HUES64 (cell line): ENCODE measurements around the gene PFKL.
"Not testable (repeated sequence)": the region's sequence is repeated elsewhere in the genome, so short reads cannot be mapped to it uniquely, and the experiment has no call there.

Experiments
- H3K27ac ChIP-seq: 2 replicates; pipeline ENCODE4 v1.7.0; 2013; ENCODE audit warnings: low read depth, low read length, inconsistent platforms
- H3K27me3 ChIP-seq: 2 replicates; pipeline ENCODE4 v1.6.1; 2013; ENCODE audit warnings: mild to moderate bottlenecking, low read length; ENCODE audit not compliant: insufficient read depth
- H3K36me3 ChIP-seq: 2 replicates; pipeline ENCODE4 v1.6.1; 2013; ENCODE audit warnings: mild to moderate bottlenecking, low read length; ENCODE audit not compliant: insufficient read depth
- H3K4me1 ChIP-seq: 2 replicates; pipeline ENCODE4 v1.6.1; 2013; ENCODE audit warnings: mild to moderate bottlenecking, low read length, moderate library complexity; ENCODE audit not compliant: insufficient read depth
- H3K4me3 ChIP-seq: 2 replicates; pipeline ENCODE4 v1.5.1; 2013; ENCODE audit warnings: mild to moderate bottlenecking, low read length, moderate library complexity
- H3K9ac ChIP-seq: 2 replicates; pipeline ENCODE4 v1.6.1; 2013; ENCODE audit warnings: mild to moderate bottlenecking, low read depth, low read length
- H3K9me3 ChIP-seq: 2 replicates; pipeline ENCODE4 v1.6.1; 2013; ENCODE audit warnings: low read depth, low read length; ENCODE audit not compliant: insufficient read depth
- WGBS: fragments of 150-250, 120-280 bp; methylation state at CpG from one replicate; pipeline ENCODE4 v1.1.7; 2013; ENCODE audit warnings: missing lambda C conversion rate; 5-methylcytosine and 5-hydroxymethylcytosine counted together

The PFKL gene

GRCh38 chr21:44281801-44282200 is 18.1 kb upstream of the PFKL start:
- no peaks in the 10 kb centered on the region for H3K36me3 ChIP-seq
- peaks cover 16% of the 10 kb centered on the region for H3K4me1 ChIP-seq
- no peaks in the 10 kb centered on the region for H3K9me3 ChIP-seq
- H3K9ac ChIP-seq, result no peak overlapping the region
- WGBS, result 93% methylated on average over 9 of the region's 9 CpGs
- H3K27ac ChIP-seq, result no peak overlapping the region
- H3K27me3 ChIP-seq, result peaks cover 35% of the 10 kb centered on the region
- H3K4me3 ChIP-seq, result no peak overlapping the region

DNA sequence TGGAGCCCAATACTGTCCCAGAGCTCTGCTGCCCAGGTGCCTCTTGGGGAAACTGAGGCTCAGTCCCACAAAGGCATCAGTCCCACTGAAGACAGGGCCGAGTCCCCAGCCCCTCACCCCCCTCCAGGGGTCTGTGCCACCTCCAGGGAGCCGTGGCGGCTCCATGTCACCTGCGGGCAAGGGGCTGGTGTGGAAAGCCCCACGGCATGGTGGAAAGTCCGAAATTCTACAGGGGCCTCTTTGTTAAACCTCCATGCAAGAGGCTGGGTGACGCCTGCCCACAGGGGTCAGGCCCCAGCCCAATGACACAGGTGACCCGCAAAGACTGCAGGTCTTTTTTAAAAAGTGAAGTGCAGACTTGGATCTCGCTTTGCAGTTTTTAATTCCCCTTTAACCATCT is 17.5 kb upstream of the PFKL start:
- H3K9ac ChIP-seq, result no peak overlapping the region
- no peaks in the 10 kb centered on the region for H3K9me3 ChIP-seq
- peaks cover 36% of the 10 kb centered on the region for H3K27me3 ChIP-seq
- no peaks in the 10 kb centered on the region for H3K36me3 ChIP-seq
- no peak overlapping the region for H3K4me3 ChIP-seq
- H3K4me1 ChIP-seq, result peaks cover 16% of the 10 kb centered on the region
- H3K27ac ChIP-seq, result no peak overlapping the region
- WGBS, result 90% methylated on average over 9 of the region's 9 CpGs

- WGBS, result 12% methylated on average over 10 of the region's 11 CpGs
- peaks cover 16% of the 10 kb centered on the region for H3K4me1 ChIP-seq
- H3K27me3 ChIP-seq, result peaks cover 36% of the 10 kb centered on the region
- not testable (repeated sequence) for H3K4me3 ChIP-seq, H3K9me3 ChIP-seq, H3K9ac ChIP-seq, H3K36me3 ChIP-seq
- peak overlapping the region; percentile 52; the same call in 1 of the 2 replicates for H3K27ac ChIP-seq
Observed at GRCh38 chr21:44283211-44283785, 16.6 kb upstream of the PFKL start.

DNA sequence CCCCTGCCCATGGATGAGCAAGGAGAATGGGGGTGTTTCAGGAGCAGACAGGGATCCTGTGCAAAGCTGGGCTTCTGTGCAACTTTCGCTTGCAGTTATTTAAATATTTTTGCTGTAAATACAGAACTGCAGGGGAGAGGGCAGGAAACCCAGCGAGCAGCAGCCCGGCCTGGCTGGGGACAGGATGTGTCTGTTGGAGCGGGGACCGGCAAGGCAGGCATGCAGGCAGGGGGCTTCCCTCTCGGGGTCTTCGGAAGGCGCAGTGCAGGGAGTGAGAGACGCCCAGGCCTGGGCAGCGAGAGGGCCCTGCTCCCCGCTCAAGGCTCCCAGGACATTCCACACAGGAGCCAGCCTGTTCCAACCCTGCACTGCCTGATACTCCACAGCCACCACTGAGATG is 15.9 kb upstream of the PFKL start:
- Histone ChIP-seq H3K4me1 (peaks cover 16% of the 10 kb centered on the region), H3K27me3 (peaks cover 36% of the 10 kb centered on the region), H3K27ac (peak overlapping the region; percentile 52; the same call in 1 of the 2 replicates), H3K4me3 (no peak overlapping the region), H3K9ac (0 out of 2 replicates have a peak overlapping the region, but pooled peaks have one; percentile 44), H3K9me3 (no peaks in the 10 kb centered on the region), H3K36me3 (no peaks in the 10 kb centered on the region)
- WGBS, result 66% methylated on average over 11 of the region's 11 CpGs

DNA sequence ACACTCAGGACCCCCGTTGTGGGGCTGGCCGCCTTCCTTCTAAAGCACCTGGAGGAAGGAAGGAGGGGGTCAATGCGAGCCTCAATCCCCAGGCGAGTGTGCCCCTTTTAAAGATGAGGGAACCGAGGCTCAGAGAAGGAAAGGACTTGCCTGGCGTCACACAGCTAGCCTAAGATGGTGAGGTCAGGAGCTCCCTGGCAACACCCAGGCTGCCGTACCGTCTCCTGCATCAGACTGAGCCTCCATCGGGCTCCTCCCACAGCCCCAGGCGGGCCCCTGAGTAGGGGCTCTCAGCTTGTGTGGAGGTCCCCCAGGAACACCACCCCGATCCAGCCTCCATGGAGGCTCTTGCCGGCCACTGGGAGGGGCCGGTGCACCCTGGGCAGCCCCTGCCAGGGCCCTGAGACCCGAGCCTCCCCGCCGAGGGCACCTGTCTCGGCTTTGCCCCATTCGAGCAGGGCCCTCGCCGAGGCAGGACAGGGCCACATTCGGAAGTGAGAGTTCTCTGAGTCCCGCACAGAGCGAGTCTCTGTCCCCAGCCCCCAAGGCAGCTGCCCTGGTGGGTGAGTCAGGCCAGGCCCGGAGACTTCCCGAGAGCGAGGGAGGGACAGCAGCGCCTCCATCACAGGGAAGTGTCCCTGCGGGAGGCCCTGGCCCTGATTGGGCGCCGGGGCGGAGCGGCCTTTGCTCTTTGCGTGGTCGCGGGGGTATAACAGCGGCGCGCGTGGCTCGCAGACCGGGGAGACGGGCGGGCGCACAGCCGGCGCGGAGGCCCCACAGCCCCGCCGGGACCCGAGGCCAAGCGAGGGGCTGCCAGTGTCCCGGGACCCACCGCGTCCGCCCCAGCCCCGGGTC is 14.5 kb upstream of the PFKL start, which contains the start of gene AIRE:
TSS of gene AIRE (plus strand) at position 739 of the 855 bp plus-strand sequence. CDS start 131 bp downstream, outside the sequence.
- Histone ChIP-seq H3K4me3 (peak within 1 kb of the TSS; percentile 54), H3K36me3 (no peaks in the 10 kb centered on the region), H3K9ac (peak within 1 kb of the TSS; percentile 31; the same call in 1 of the 2 replicates), H3K27ac (no peak within 1 kb of the TSS), H3K9me3 (no peaks in the 10 kb centered on the region), H3K27me3 (peaks cover 36% of the 10 kb centered on the region), H3K4me1 (peaks cover 16% of the 10 kb centered on the region)
- 22% methylated on average over 56 of the region's 56 CpGs for WGBS

DNA sequence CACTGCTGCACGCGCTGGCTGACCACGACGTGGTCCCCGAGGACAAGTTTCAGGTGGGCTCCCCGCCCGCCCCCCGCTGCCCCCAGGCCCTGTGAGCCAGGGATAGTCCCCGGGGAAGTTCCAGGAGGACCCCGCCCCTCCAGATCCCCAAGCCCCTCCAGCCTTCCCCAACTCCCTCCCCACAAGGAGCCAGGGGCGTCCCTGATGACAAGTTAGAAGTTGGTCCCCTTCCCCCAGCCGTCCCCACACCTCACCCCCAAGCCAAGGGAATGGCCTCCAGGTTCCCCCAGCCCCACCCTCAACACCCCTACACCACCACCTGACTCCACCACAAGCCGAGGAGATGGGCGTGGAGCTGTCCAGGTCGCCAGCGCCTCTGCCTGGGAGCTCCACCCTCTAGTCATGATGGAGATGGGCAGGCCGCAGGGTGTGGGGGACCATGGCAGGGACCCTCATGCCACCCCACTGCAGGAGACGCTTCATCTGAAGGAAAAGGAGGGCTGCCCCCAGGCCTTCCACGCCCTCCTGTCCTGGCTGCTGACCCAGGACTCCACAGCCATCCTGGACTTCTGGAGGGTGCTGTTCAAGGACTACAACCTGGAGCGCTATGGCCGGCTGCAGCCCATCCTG is 13.7 kb upstream of the PFKL start:
- no peak overlapping the region for H3K27ac ChIP-seq
- 64% methylated on average over 21 of the region's 21 CpGs for WGBS
- H3K4me1 ChIP-seq, result peaks cover 16% of the 10 kb centered on the region
- no peaks in the 10 kb centered on the region for H3K9me3 ChIP-seq
- H3K27me3 ChIP-seq, result peaks cover 36% of the 10 kb centered on the region
- H3K4me3 ChIP-seq, result peak overlapping the region; percentile 54
- H3K36me3 ChIP-seq, result no peaks in the 10 kb centered on the region
- no peak overlapping the region for H3K9ac ChIP-seq

- 79% methylated on average over 31 of the region's 31 CpGs for WGBS
- Histone ChIP-seq H3K27me3 (peaks cover 36% of the 10 kb centered on the region), H3K9me3 (no peaks in the 10 kb centered on the region), H3K4me3 (no peak overlapping the region), H3K4me1 (peaks cover 16% of the 10 kb centered on the region), H3K9ac (no peak overlapping the region), H3K36me3 (no peaks in the 10 kb centered on the region), H3K27ac (no peak overlapping the region)
Observed at GRCh38 chr21:44286716-44287632, 12.9 kb upstream of the PFKL start.

GRCh38 chr21:44288251-44289110 is 11.4 kb upstream of the PFKL start:
- Histone ChIP-seq H3K4me1 (peaks cover 10% of the 10 kb centered on the region), H3K27ac (no peak overlapping the region), H3K9ac (no peak overlapping the region), H3K9me3 (no peaks in the 10 kb centered on the region), H3K4me3 (no peak overlapping the region), H3K36me3 (no peaks in the 10 kb centered on the region), H3K27me3 (peaks cover 33% of the 10 kb centered on the region)
- whole genome bisulfite sequencing, result 93% methylated on average over 23 of the region's 23 CpGs

GRCh38 chr21:44289381-44290010 is 10.4 kb upstream of the PFKL start:
- Histone ChIP-seq H3K27ac (no peak overlapping the region), H3K36me3 (no peaks in the 10 kb centered on the region), H3K9me3 (no peaks in the 10 kb centered on the region), H3K4me3 (no peak overlapping the region), H3K4me1 (peaks cover 4% of the 10 kb centered on the region; the same call in 1 of the 2 replicates), H3K9ac (no peak overlapping the region), H3K27me3 (peaks cover 23% of the 10 kb centered on the region)
- WGBS, result 87% methylated on average over 24 of the region's 24 CpGs
